ENCODE data around the gene FAM13A. TPM values are rescaled to one million over a fixed set of nuclear protein-coding genes. Genes with fewer than 3 reads are reported as not detected.

The FAM13A gene
- total RNA-seq, 1 experiment from 2014 or later = 26.7 TPM

DNA sequence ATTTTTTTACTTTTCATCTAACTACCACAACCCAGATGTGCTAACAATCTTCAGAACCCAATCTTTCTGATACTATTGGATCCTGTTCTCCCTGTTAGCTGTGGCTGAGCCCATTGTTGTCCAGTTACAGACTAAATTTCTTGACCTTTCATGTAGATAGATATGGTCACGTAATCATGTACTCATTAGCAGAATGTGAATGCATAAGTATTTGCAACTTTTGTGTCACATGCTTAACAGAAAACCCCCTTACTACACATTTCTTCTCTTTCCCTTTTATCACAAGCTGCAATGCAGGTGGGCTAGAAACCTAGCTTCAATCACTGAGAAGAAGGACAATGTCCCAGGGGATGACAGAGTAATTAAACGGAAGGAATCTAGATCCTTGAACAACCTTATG lies 13.1 kb upstream of the FAM13A start:
- H3K27me3 ChIP-seq (ENCODE audit: insufficient read depth, low read depth) = no peaks in the 10 kb centered on the region
- BruUV-seq (replicated peaks) = no TSS peak
- no peaks in the 10 kb centered on the region for H3K9me2 ChIP-seq (ENCODE audit: insufficient read depth)
- POLR2A ChIA-PET (ENCODE audit: unreplicated experiment) = no interaction called here
- no peaks in the 10 kb centered on the region for H3K36me3 ChIP-seq (ENCODE audit: low read depth)
- no peaks in the 10 kb centered on the region for H3F3A ChIP-seq (ENCODE audit: insufficient read depth, low read depth)
- no peak for DNase-seq
- intact Hi-C loops (cut with micrococcal nuclease; ENCODE audit: unreplicated experiment) = no loop called here
- H3K4me2 ChIP-seq = no peak overlapping the region
- H3K79me2 ChIP-seq (ENCODE audit: low read depth) = no peaks in the 10 kb centered on the region
- no peak for TF ChIP-seq EZH2 (IDR thresholded peaks at IDR 0.05; ENCODE audit: low read depth)
- TF ChIP-seq, protein P1, sequence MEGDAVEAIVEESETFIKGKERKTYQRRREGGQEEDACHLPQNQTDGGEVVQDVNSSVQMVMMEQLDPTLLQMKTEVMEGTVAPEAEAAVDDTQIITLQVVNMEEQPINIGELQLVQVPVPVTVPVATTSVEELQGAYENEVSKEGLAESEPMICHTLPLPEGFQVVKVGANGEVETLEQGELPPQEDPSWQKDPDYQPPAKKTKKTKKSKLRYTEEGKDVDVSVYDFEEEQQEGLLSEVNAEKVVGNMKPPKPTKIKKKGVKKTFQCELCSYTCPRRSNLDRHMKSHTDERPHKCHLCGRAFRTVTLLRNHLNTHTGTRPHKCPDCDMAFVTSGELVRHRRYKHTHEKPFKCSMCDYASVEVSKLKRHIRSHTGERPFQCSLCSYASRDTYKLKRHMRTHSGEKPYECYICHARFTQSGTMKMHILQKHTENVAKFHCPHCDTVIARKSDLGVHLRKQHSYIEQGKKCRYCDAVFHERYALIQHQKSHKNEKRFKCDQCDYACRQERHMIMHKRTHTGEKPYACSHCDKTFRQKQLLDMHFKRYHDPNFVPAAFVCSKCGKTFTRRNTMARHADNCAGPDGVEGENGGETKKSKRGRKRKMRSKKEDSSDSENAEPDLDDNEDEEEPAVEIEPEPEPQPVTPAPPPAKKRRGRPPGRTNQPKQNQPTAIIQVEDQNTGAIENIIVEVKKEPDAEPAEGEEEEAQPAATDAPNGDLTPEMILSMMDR (conservative IDR thresholded peaks at IDR 0.05) = no peak
- H3K9me3 ChIP-seq (ENCODE audit: insufficient read depth, low read depth) = no peaks in the 10 kb centered on the region
- H2AFZ ChIP-seq = no peak overlapping the region
- H3K27ac ChIP-seq = no peak overlapping the region
- no peak overlapping the region for H3K4me3 ChIP-seq
- no peaks in the 10 kb centered on the region for H3K4me1 ChIP-seq (replicated peaks; ENCODE audit: insufficient read depth)
- CTCF ChIA-PET = no interaction called here
- no peaks in the 10 kb centered on the region for H4K20me1 ChIP-seq (ENCODE audit: insufficient read depth)

DNA sequence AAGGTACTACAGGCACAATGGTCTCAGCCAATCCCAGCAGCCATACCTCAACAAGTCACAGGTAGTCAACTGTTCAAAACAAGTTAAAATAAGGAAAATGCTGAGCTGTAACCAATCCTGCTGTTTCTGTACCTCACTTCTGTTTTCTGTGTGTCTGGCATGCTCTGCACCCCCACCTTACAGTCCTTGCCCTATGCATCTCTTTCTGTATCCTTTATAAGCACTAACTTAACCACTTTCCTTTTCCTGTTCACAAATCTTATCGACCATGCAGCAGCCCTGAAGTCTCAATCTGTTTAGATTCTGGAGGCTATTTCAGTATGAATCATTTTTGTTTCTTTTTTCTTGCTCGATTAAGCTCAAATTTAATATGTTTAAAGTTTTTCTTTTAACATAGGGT lies 12.5 kb upstream of the FAM13A start:
- Histone ChIP-seq H3K27ac (no peak overlapping the region), H3K36me3 (ENCODE audit: low read depth) (no peaks in the 10 kb centered on the region), H4K20me1 (ENCODE audit: insufficient read depth) (no peaks in the 10 kb centered on the region), H2AFZ (no peak overlapping the region), H3K79me2 (ENCODE audit: low read depth) (no peaks in the 10 kb centered on the region), H3K9me3 (ENCODE audit: insufficient read depth, low read depth) (no peaks in the 10 kb centered on the region), H3K4me2 (no peak overlapping the region), H3K4me3 (no peak overlapping the region), H3K4me1 (replicated peaks; ENCODE audit: insufficient read depth) (no peaks in the 10 kb centered on the region), H3F3A (ENCODE audit: insufficient read depth, low read depth) (no peaks in the 10 kb centered on the region), H3K27me3 (ENCODE audit: insufficient read depth, low read depth) (no peaks in the 10 kb centered on the region), H3K9me2 (ENCODE audit: insufficient read depth) (no peaks in the 10 kb centered on the region)
- BruUV-seq (replicated peaks) = no TSS peak
- no peak for TF ChIP-seq EZH2 (IDR thresholded peaks at IDR 0.05; ENCODE audit: low read depth)
- TF ChIP-seq, protein P1 (conservative IDR thresholded peaks at IDR 0.05) = no peak
- ChIA-PET POLR2A (ENCODE audit: unreplicated experiment) (no interaction called here), CTCF (no interaction called here)
- no peak for DNase-seq
- intact Hi-C loops (cut with micrococcal nuclease; ENCODE audit: unreplicated experiment) = no loop called here

- H4K20me1 ChIP-seq (ENCODE audit: insufficient read depth) = no peaks in the 10 kb centered on the region
- no peaks in the 10 kb centered on the region for H3K9me2 ChIP-seq (ENCODE audit: insufficient read depth)
- no peaks in the 10 kb centered on the region for H3K27me3 ChIP-seq (ENCODE audit: insufficient read depth, low read depth)
- no peak overlapping the region for H3K27ac ChIP-seq
- no peak overlapping the region for H3K4me3 ChIP-seq
- H2AFZ ChIP-seq = no peak overlapping the region
- no TSS peak for BruUV-seq (replicated peaks)
- intact Hi-C loops (cut with micrococcal nuclease; ENCODE audit: unreplicated experiment) = no loop called here
- TF ChIP-seq, protein P1 (conservative IDR thresholded peaks at IDR 0.05) = no peak
- no peak for TF ChIP-seq EZH2 (IDR thresholded peaks at IDR 0.05; ENCODE audit: low read depth)
- H3K36me3 ChIP-seq (ENCODE audit: low read depth) = no peaks in the 10 kb centered on the region
- no peaks in the 10 kb centered on the region for H3K4me1 ChIP-seq (replicated peaks; ENCODE audit: insufficient read depth)
- H3K4me2 ChIP-seq = no peak overlapping the region
- H3K79me2 ChIP-seq (ENCODE audit: low read depth) = no peaks in the 10 kb centered on the region
- H3F3A ChIP-seq (ENCODE audit: insufficient read depth, low read depth) = no peaks in the 10 kb centered on the region
- H3K9me3 ChIP-seq (ENCODE audit: insufficient read depth, low read depth) = no peaks in the 10 kb centered on the region
- CTCF ChIA-PET = no interaction called here
- POLR2A ChIA-PET (ENCODE audit: unreplicated experiment) = no interaction called here
- DNase-seq = no peak
These were observed 10.4 kb upstream of the FAM13A start for GRCh38 chr4:89067417-89067816.

Measured in PC-9 (cell line).